ENCODE measurements around the gene SLC30A2.

The SLC30A2 gene

DNA sequence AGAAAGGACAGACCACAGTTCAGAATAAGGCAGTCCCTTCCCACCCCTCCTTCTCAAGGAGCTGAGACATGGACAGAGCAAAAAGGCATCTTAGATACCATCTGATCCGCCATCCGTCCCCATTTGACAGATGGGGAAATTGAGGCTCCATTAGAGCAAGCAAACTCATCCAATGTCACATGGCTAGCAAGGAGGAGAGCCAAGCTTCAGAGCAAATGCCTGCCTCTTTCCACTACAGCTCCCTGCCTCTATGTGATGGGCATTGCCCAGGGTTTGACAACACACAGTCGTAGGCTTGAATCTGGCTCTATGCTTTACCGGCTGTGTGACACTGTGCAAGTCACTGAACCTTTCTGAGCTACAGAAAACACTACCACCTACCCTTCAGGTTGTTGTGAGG is 3.9 kb downstream of the SLC30A2 start:
- Histone ChIP-seq H3K27me3 (replicated peaks; ENCODE audit: control insufficient read depth, insufficient read depth, low read length, poor library complexity, severe bottlenecking) (peaks cover 26% of the 10 kb centered on the region), H3K27ac (ENCODE audit: insufficient read depth, low read length, poor library complexity, severe bottlenecking) (no peak overlapping the region), H3K4me3 (ENCODE audit: insufficient read depth, low read depth, low read length, poor library complexity, severe bottlenecking) (no peak overlapping the region), H3K4me1 (ENCODE audit: control insufficient read depth, insufficient read depth, low read length, poor library complexity, severe bottlenecking) (peaks cover 3% of the 10 kb centered on the region), H3K36me3 (ENCODE audit: control insufficient read depth, insufficient read depth, low read length) (no peaks in the 10 kb centered on the region), H3K9me3 (ENCODE audit: control insufficient read depth, low read length) (no peaks in the 10 kb centered on the region)
- DNase-seq: no peak

DNA sequence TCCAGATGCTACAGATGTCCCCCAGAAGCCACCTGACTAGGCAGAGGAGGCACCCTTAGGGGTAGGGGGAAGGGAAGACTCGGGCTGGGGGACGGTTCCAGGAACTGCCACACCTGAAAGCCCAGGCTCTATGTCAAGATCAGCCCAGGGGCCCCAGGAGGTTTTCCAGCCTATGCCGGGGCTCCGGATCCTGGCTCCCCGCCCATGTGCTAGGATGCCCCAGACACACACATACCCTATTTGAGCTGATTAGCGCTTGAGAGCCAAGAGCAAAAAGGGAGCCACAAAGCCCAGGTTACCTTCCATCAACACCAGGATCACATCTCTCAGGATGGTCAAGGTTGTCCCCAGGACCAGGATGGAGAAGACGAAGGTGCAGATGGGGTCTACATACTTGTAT is 4.5 kb downstream of the SLC30A2 start:
- peaks cover 3% of the 10 kb centered on the region for H3K4me1 ChIP-seq (ENCODE audit: control insufficient read depth, insufficient read depth, low read length, poor library complexity, severe bottlenecking)
- H3K27ac ChIP-seq (ENCODE audit: insufficient read depth, low read length, poor library complexity, severe bottlenecking): no peak overlapping the region
- DNase-seq: no peak
- H3K27me3 ChIP-seq (replicated peaks; ENCODE audit: control insufficient read depth, insufficient read depth, low read length, poor library complexity, severe bottlenecking): peaks cover 20% of the 10 kb centered on the region
- H3K36me3 ChIP-seq (ENCODE audit: control insufficient read depth, insufficient read depth, low read length): no peaks in the 10 kb centered on the region
- H3K9me3 ChIP-seq (ENCODE audit: control insufficient read depth, low read length): no peaks in the 10 kb centered on the region
- no peak overlapping the region for H3K4me3 ChIP-seq (ENCODE audit: insufficient read depth, low read depth, low read length, poor library complexity, severe bottlenecking)

DNA sequence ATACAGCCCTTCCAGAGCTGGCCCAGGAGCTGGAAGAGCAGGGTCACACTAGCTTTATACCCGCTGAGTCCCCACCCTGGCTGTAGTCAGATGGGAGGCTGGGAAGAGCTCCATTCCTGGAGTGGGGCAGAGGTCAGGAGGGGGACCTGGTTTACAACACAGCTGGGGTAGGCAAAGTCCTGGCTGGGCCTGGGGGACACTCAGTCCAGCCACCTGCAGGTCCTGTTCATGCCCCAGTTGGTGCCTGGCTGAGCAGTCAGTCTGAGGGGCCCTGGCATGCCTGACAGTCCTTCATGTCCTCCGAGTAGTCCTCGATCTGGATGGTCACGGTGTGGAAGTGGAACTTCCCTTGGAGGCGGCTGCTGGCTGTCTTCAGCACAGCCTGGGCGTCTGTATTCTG is 7.0 kb downstream of the SLC30A2 start:
- Histone ChIP-seq H3K4me3 (ENCODE audit: insufficient read depth, low read depth, low read length, poor library complexity, severe bottlenecking) (no peak overlapping the region), H3K27me3 (replicated peaks; ENCODE audit: control insufficient read depth, insufficient read depth, low read length, poor library complexity, severe bottlenecking) (peaks cover 4% of the 10 kb centered on the region)

DNA sequence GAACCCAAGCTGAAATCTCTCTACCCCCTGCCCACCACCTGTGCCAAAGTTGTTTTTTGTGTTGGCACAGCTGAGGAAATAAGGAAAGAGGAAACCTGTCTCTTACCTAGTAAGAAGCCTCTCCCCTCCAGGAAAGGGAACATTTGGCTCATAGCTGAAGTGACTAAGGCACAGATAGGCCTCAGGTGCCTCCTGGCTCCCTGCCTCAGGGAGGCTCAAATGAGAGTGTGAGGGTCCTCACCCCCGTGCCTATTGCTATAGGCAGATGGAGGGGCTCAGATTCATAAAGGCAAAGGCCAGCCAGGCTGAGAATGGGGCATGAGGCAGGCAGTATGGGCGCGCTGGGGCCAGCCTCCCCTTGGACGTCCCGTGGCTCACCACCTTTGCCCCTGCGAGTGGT is 7.4 kb downstream of the SLC30A2 start:
- Histone ChIP-seq H3K4me3 (ENCODE audit: insufficient read depth, low read depth, low read length, poor library complexity, severe bottlenecking) (no peak overlapping the region), H3K4me1 (ENCODE audit: control insufficient read depth, insufficient read depth, low read length, poor library complexity, severe bottlenecking) (peaks cover 9% of the 10 kb centered on the region), H3K27me3 (replicated peaks; ENCODE audit: control insufficient read depth, insufficient read depth, low read length, poor library complexity, severe bottlenecking) (peaks cover 4% of the 10 kb centered on the region), H3K27ac (ENCODE audit: insufficient read depth, low read length, poor library complexity, severe bottlenecking) (no peak overlapping the region), H3K9me3 (ENCODE audit: control insufficient read depth, low read length) (no peaks in the 10 kb centered on the region), H3K36me3 (ENCODE audit: control insufficient read depth, insufficient read depth, low read length) (no peaks in the 10 kb centered on the region)
- no peak for DNase-seq

More for the DNA sequence above, 7.0 kb downstream of the SLC30A2 start:
- H3K9me3 ChIP-seq (ENCODE audit: control insufficient read depth, low read length): no peaks in the 10 kb centered on the region
- H3K4me1 ChIP-seq (ENCODE audit: control insufficient read depth, insufficient read depth, low read length, poor library complexity, severe bottlenecking): peaks cover 9% of the 10 kb centered on the region
- no peak overlapping the region for H3K27ac ChIP-seq (ENCODE audit: insufficient read depth, low read length, poor library complexity, severe bottlenecking)
- no peak for DNase-seq
- no peaks in the 10 kb centered on the region for H3K36me3 ChIP-seq (ENCODE audit: control insufficient read depth, insufficient read depth, low read length)

DNA sequence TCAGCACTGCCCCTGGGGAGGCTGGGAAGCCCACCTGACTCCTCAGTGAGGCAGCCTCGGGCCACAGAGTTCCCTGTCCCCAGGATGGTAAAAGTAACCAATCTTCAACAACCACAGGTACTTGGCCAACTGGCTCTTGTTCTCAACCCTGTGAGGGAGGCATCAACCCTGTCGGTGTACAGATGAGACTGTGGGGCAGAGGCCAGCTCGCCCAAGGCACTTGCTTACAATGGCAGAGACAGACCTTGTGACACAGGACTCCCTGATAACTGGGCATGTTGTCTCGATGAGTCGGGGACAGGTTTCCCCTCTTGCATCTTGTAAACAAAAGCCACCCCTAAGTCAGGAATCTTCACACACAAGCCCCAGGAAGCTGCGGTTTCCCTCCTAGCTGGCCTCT is 8.0 kb downstream of the SLC30A2 start:
- Histone ChIP-seq H3K27me3 (replicated peaks; ENCODE audit: control insufficient read depth, insufficient read depth, low read length, poor library complexity, severe bottlenecking) (peaks cover 4% of the 10 kb centered on the region), H3K4me1 (ENCODE audit: control insufficient read depth, insufficient read depth, low read length, poor library complexity, severe bottlenecking) (peaks cover 9% of the 10 kb centered on the region), H3K27ac (ENCODE audit: insufficient read depth, low read length, poor library complexity, severe bottlenecking) (no peak overlapping the region), H3K36me3 (ENCODE audit: control insufficient read depth, insufficient read depth, low read length) (no peaks in the 10 kb centered on the region), H3K9me3 (ENCODE audit: control insufficient read depth, low read length) (no peaks in the 10 kb centered on the region), H3K4me3 (ENCODE audit: insufficient read depth, low read depth, low read length, poor library complexity, severe bottlenecking) (no peak overlapping the region)
- DNase-seq: no peak

DNA sequence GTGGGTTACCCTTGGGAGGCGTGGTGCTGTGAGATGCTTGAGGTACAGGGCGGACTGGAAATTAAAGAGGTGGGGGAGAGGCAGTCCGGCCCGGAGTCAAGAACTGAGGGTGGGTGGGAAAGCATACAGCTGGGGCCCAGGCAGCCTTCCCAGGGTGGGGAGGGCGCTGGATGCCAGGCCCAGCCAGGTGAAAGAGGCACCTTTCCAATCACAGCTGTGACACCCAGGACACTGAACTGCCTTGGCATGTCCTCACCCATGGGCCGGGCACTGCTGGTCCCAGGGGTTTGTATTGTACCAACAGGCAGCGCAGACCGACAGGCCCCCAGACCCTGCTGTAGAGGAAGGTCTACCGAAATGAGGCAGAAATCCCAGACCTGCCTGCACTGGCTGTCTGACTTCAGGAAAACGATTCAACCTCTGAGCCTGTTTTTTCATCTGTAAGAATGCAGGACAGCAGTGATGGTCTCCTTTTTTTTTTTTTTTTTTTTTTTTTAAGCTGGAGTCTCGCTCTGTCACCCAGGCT is 9.1 kb downstream of the SLC30A2 start:
- no peak overlapping the region for H3K27ac ChIP-seq (ENCODE audit: insufficient read depth, low read length, poor library complexity, severe bottlenecking)
- H3K4me1 ChIP-seq (ENCODE audit: control insufficient read depth, insufficient read depth, low read length, poor library complexity, severe bottlenecking): peaks cover 9% of the 10 kb centered on the region
- no peaks in the 10 kb centered on the region for H3K9me3 ChIP-seq (ENCODE audit: control insufficient read depth, low read length)
- no peak overlapping the region for H3K4me3 ChIP-seq (ENCODE audit: insufficient read depth, low read depth, low read length, poor library complexity, severe bottlenecking)
- H3K36me3 ChIP-seq (ENCODE audit: control insufficient read depth, insufficient read depth, low read length): no peaks in the 10 kb centered on the region
- no peaks in the 10 kb centered on the region for H3K27me3 ChIP-seq (replicated peaks; ENCODE audit: control insufficient read depth, insufficient read depth, low read length, poor library complexity, severe bottlenecking)
- DNase-seq: no peak

DNA sequence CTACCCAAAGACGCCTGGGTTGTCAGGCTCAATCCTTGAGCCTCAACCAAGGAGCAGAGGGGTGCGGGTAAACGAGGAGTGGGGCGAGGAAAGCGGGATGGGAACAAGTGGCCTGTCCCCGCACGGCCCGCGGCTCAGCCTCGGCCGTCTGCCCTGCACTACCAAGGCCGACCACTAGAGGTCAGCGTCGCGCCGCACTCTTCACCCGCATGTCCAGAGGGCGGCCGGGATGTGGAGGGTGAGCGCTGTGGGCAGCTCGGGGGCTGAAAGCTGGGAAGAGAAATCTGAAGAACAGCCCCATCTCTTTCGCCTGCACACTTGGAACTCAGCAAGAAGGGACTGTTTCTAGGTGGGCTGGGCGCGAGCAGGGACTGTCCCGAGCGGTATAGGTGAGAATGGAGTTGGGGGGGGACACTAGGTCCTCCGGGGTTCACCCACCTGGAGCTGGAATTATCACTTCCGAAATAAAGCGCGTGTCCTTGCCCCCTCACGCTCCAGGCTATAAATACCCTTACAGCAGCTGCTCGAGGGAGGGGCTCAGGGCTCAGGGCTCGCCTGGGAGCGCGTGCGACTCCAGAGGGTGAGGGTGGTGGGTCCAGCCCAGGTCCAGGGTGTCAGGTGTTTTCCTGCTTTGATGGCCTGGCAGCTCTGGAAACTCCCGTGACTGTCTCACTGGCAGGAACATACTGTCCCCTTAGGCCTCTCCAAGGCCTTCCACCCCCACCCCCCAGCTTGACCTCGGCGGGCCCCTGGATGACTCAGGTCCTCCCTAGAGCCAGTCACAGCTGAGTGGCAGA is 9.8 kb downstream of the SLC30A2 start:
- peaks cover 9% of the 10 kb centered on the region for H3K4me1 ChIP-seq (ENCODE audit: control insufficient read depth, insufficient read depth, low read length, poor library complexity, severe bottlenecking)
- H3K27me3 ChIP-seq (replicated peaks; ENCODE audit: control insufficient read depth, insufficient read depth, low read length, poor library complexity, severe bottlenecking): no peaks in the 10 kb centered on the region
- H3K9me3 ChIP-seq (ENCODE audit: control insufficient read depth, low read length): no peaks in the 10 kb centered on the region
- H3K4me3 ChIP-seq (ENCODE audit: insufficient read depth, low read depth, low read length, poor library complexity, severe bottlenecking): peak overlapping the region; percentile 98
- no peaks in the 10 kb centered on the region for H3K36me3 ChIP-seq (ENCODE audit: control insufficient read depth, insufficient read depth, low read length)
- DNase-seq: peak; percentile 51 to 61 (median 54)
- peak overlapping the region; percentile 73 for H3K27ac ChIP-seq (ENCODE audit: insufficient read depth, low read length, poor library complexity, severe bottlenecking)

DNA sequence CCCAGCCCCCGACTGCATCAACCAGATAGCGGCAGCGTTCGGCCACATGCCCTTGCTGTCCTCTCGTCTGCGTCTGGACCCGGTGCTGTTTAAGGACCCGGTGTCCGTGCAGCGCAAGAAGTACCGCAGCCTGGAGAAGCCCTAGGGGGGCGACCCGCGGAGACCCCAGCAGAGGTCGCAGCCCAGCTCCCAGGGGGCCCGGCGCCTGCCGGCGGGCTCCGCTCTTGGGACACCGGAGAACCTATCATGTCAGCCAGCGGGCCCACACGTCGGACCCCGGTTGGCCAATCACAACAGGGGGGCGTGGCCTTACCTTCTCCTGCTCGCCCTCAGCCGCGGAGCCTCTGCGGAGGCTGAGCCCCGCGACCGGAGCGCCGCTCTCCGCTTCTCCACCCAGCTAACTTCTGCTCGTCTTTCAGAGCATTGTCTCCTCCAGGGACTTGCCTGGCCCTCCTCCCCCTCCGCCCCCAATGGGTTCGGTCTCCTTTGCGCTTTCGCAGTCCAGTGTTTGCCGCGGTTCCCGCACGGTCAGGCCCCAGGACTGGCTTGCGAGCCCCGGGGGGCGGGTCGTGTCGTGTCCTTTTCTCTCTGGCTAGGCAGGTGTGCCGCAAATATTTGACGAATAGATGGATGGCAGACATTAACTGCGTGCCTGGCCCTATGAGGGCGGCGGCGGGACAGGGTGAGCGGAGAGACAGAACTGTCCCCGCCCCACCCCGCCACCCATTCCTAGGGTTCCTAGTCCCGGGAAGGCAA is 10.5 kb downstream of the SLC30A2 start:
- peaks cover 9% of the 10 kb centered on the region for H3K4me1 ChIP-seq (ENCODE audit: control insufficient read depth, insufficient read depth, low read length, poor library complexity, severe bottlenecking)
- H3K36me3 ChIP-seq (ENCODE audit: control insufficient read depth, insufficient read depth, low read length): no peaks in the 10 kb centered on the region
- no peaks in the 10 kb centered on the region for H3K9me3 ChIP-seq (ENCODE audit: control insufficient read depth, low read length)
- no peaks in the 10 kb centered on the region for H3K27me3 ChIP-seq (replicated peaks; ENCODE audit: control insufficient read depth, insufficient read depth, low read length, poor library complexity, severe bottlenecking)
- H3K4me3 ChIP-seq (ENCODE audit: insufficient read depth, low read depth, low read length, poor library complexity, severe bottlenecking): peak overlapping the region; percentile 98
- peak; percentile 85 to 91 (median 85) for DNase-seq
- H3K27ac ChIP-seq (ENCODE audit: insufficient read depth, low read length, poor library complexity, severe bottlenecking): peak overlapping the region; percentile 73

DNA sequence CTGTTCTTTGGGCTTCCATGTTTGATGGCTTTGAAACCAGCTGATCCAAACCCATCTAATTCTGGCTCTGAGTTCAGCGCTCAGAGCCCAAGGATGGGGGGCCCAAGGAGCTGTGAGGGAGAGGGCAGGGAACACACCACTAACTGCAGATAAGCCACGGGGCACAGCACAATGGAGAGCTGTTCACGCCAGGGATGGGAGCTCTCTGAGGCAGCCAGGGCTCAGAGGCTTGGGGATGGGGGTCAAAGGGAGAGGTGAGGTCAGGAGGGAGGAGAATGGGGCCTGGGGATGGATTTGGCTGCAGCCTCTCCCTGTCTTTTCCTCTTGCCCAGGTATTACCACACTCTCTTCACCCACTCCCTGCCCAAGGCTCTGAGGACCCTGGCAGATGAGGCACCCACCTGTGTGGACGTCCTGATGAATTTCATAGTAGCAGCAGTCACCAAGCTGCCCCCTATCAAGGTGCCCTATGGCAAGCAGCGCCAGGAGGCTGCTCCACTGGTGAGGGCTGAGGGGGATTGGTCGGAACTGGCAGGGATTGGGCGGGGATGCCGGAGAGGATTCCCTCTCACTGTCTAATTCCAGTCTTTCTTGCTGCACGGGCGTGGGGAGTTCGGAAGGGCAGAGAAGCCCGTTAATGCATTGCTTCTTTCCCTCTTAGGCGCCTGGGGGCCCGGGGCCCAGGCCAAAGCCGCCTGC is 11.3 kb downstream of the SLC30A2 start:
- peaks cover 9% of the 10 kb centered on the region for H3K4me1 ChIP-seq (ENCODE audit: control insufficient read depth, insufficient read depth, low read length, poor library complexity, severe bottlenecking)
- H3K9me3 ChIP-seq (ENCODE audit: control insufficient read depth, low read length): no peaks in the 10 kb centered on the region
- no peaks in the 10 kb centered on the region for H3K36me3 ChIP-seq (ENCODE audit: control insufficient read depth, insufficient read depth, low read length)
- H3K4me3 ChIP-seq (ENCODE audit: insufficient read depth, low read depth, low read length, poor library complexity, severe bottlenecking): peak overlapping the region; percentile 98
- H3K27ac ChIP-seq (ENCODE audit: insufficient read depth, low read length, poor library complexity, severe bottlenecking): peak overlapping the region; percentile 73
- DNase-seq: no peak
- H3K27me3 ChIP-seq (replicated peaks; ENCODE audit: control insufficient read depth, insufficient read depth, low read length, poor library complexity, severe bottlenecking): no peaks in the 10 kb centered on the region

Measured in effector memory CD4-positive, alpha-beta T cell (primary cell).